IMR-90 (cell line): Measurements from ENCODE around the gene NR2F1. TPM values are rescaled to one million over a fixed set of nuclear protein-coding genes. Genes with fewer than 3 reads are reported as not detected.

Source experiments
- ATAC-seq: fragments of 200-7000 bp; cut with Tn5 transposase; 2 replicates; pipeline ENCODE4 v1.9.1; 2020; ENCODE audit warnings: low read depth, mild to moderate bottlenecking, moderate library complexity
- BruUV-seq: library from RNA; stranded (reverse); fragments of 400-500 nt; replicated peaks from 2 replicates; lab custom pipeline; 2021; lab: Mats Ljungman, UMichigan
- CTCF ChIA-PET: fragments of 300-600 bp; formaldehyde crosslinking; extraction: SDS; loops from one replicate; lab custom pipeline; 2021; ENCODE audit warnings: antibody characterized with exemption; lab: Yijun Ruan, JAX
- POLR2A ChIA-PET: fragments of 300-600 bp; sonication (Branson Sonifier 250); formaldehyde crosslinking; loops from one replicate; lab custom pipeline; 2022; ENCODE audit warnings: antibody characterized with exemption; ENCODE audit not compliant: unreplicated experiment; lab: Charles Lee
- DNase-seq: peaks from one replicate; pipeline ENCODE4 v3.0.0; 2013
- H2AFZ ChIP-seq: replicated peaks from 2 replicates; pipeline ENCODE3; 2013; ENCODE audit warnings: low read length, mild to moderate bottlenecking; ENCODE audit not compliant: poor library complexity
- H2AK5ac ChIP-seq: 2 replicates; pipeline ENCODE4 v1.6.1; 2013; ENCODE audit warnings: low read depth, low read length, inconsistent platforms
- H2AK9ac ChIP-seq: replicated peaks from 2 replicates; pipeline ENCODE3; 2013; ENCODE audit warnings: mild to moderate bottlenecking, low read depth, low read length, moderate library complexity; ENCODE audit not compliant: poor library complexity
- H2BK120ac ChIP-seq: 2 replicates; pipeline ENCODE4 v1.6.1; 2013; ENCODE audit warnings: low read depth, low read length, inconsistent platforms
- H2BK15ac ChIP-seq: 3 replicates; pipeline ENCODE4 v1.6.1; 2013; ENCODE audit warnings: low read depth, low read length, inconsistent platforms
- H2BK20ac ChIP-seq: 2 replicates; pipeline ENCODE4 v1.6.1; 2013; ENCODE audit warnings: low read depth, mild to moderate bottlenecking, inconsistent platforms, low read length, moderate library complexity
- H2BK5ac ChIP-seq: 2 replicates; pipeline ENCODE4 v1.6.1; 2013; ENCODE audit warnings: mild to moderate bottlenecking, low read depth, low read length, inconsistent platforms; ENCODE audit not compliant: poor library complexity, severe bottlenecking
- H3K14ac ChIP-seq: replicated peaks from 2 replicates; pipeline ENCODE4 v1.6.1; 2013; ENCODE audit warnings: low read depth, low read length, inconsistent platforms
- H3K18ac ChIP-seq: 2 replicates; pipeline ENCODE4 v1.6.1; 2013; ENCODE audit warnings: low read depth, low read length, control low read depth
- H3K23ac ChIP-seq: 2 replicates; pipeline ENCODE4 v1.6.1; 2013; ENCODE audit warnings: low read depth, low read length, inconsistent platforms
- H3K27ac ChIP-seq: 2 replicates; pipeline ENCODE4 v1.5.1; 2013; ENCODE audit warnings: mild to moderate bottlenecking, control low read depth, low read length; ENCODE audit not compliant: insufficient read depth
- H3K27me3 ChIP-seq: 2 replicates; pipeline ENCODE4 v1.6.1; 2013; ENCODE audit warnings: low read length; ENCODE audit not compliant: control insufficient read depth, insufficient read depth
- H3K36me3 ChIP-seq: 2 replicates; pipeline ENCODE4 v1.6.1; 2013; ENCODE audit warnings: low read length, mixed read lengths; ENCODE audit not compliant: control insufficient read depth, insufficient read depth
- H3K4ac ChIP-seq: 2 replicates; pipeline ENCODE4 v1.6.1; 2013; ENCODE audit warnings: low read depth, low read length, inconsistent platforms
- H3K4me1 ChIP-seq: 2 replicates; pipeline ENCODE4 v1.6.1; 2013; ENCODE audit warnings: low read length, mixed read lengths; ENCODE audit not compliant: control insufficient read depth, insufficient read depth
- H3K4me2 ChIP-seq: 2 replicates; pipeline ENCODE4 v1.6.1; 2013; ENCODE audit warnings: low read depth, mild to moderate bottlenecking, control low read depth, low read length, moderate library complexity
- H3K4me3 ChIP-seq: 2 replicates; pipeline ENCODE4 v1.5.1; 2013; ENCODE audit warnings: low read depth, mild to moderate bottlenecking, control low read depth, low read length, moderate library complexity; ENCODE audit not compliant: insufficient read depth
- H3K56ac ChIP-seq: 2 replicates; pipeline ENCODE4 v1.6.1; 2013; ENCODE audit warnings: low read length, inconsistent platforms; ENCODE audit not compliant: insufficient read depth; ENCODE audit errors: extremely low read depth
- H3K79me1 ChIP-seq, 2 experiments: 2 replicates each; pipeline ENCODE4 v1.6.1; 2013; ENCODE audit warnings: low read length in 2 of 2, inconsistent platforms in 1 of 2, low read depth in 1 of 2
- H3K9ac ChIP-seq: 2 replicates; pipeline ENCODE4 v1.6.1; 2013; ENCODE audit warnings: low read depth, low read length, control low read depth
- H3K9me1 ChIP-seq: 2 replicates; pipeline ENCODE4 v1.6.1; 2013; ENCODE audit warnings: low read length, inconsistent platforms; ENCODE audit not compliant: insufficient read depth
- H3K9me3 ChIP-seq: 2 replicates; pipeline ENCODE4 v1.6.1; 2013; ENCODE audit warnings: low read length; ENCODE audit not compliant: control insufficient read depth, insufficient read depth
- H4K20me1 ChIP-seq: 2 replicates; pipeline ENCODE4 v1.6.1; 2013; ENCODE audit warnings: low read length, inconsistent platforms; ENCODE audit not compliant: insufficient read depth
- H4K5ac ChIP-seq: 2 replicates; pipeline ENCODE4 v1.6.1; 2013; ENCODE audit warnings: mild to moderate bottlenecking, low read depth, low read length, control low read depth
- H4K8ac ChIP-seq, 2 experiments: 2 replicates each; pipeline ENCODE4 v1.6.1; 2013; ENCODE audit warnings: low read depth in 2 of 2, low read length in 2 of 2, control low read depth in 1 of 2, inconsistent platforms in 1 of 2
- H4K91ac ChIP-seq: 2 replicates; pipeline ENCODE4 v1.6.1; 2013; ENCODE audit warnings: low read depth, low read length, inconsistent platforms; ENCODE audit not compliant: insufficient read depth
- CTCF ChIP-seq: conservative IDR thresholded peaks from 2 replicates; pipeline ENCODE4 v1.5.1; 2012; ENCODE audit warnings: mild to moderate bottlenecking, low read depth, low read length, improper control_type of control experiment
- MAZ ChIP-seq: IDR thresholded peaks from 2 replicates; pipeline ENCODE4 v1.6.1; 2012; ENCODE audit warnings: low read depth, mild to moderate bottlenecking, low read length, improper control_type of control experiment, moderate library complexity, borderline replicate concordance
- MXI1 ChIP-seq: IDR thresholded peaks from 2 replicates; pipeline ENCODE4 v1.6.1; 2012; ENCODE audit warnings: low read depth, mild to moderate bottlenecking, low read length, moderate library complexity, borderline replicate concordance
- POLR2A ChIP-seq: IDR thresholded peaks from 2 replicates; pipeline ENCODE4 v1.6.1; 2012; ENCODE audit warnings: mild to moderate bottlenecking, low read depth, low read length
- RCOR1 ChIP-seq: IDR thresholded peaks from 2 replicates; pipeline ENCODE4 v1.6.1; 2012; ENCODE audit warnings: mild to moderate bottlenecking, low read length, improper control_type of control experiment; ENCODE audit not compliant: insufficient replicate concordance
- SMC3 ChIP-seq: fragments of 150-350 bp; IDR thresholded peaks from 2 replicates; pipeline ENCODE4 v1.6.1; 2016; ENCODE audit warnings: low read depth, mild to moderate bottlenecking, antibody characterized with exemption, low read length, moderate library complexity
- USF2 ChIP-seq: fragments of 150-350 bp; IDR thresholded peaks from 2 replicates; pipeline ENCODE4 v1.6.1; 2017; ENCODE audit warnings: mild to moderate bottlenecking, antibody characterized with exemption, low read length, low read depth
- dilution Hi-C: fragments of 300-500 bp; cut with HindIII; formaldehyde crosslinking; loops from one replicate; pipeline ENCODE4 v1.14.3; 2018; ENCODE audit warnings: low sequenced_read_pairs; ENCODE audit not compliant: unreplicated experiment
- in situ Hi-C: fragments of 300-500 bp; cut with MboI; formaldehyde crosslinking; loops from 3 replicates; pipeline ENCODE4 v1.14.3; 2019; ENCODE audit warnings: low sequenced_read_pairs, inconsistent platforms, mixed read lengths
- intact Hi-C: fragments of 100-400 bp; cut with micrococcal nuclease; formaldehyde crosslinking; loops from 2 replicates; pipeline ENCODE4 v1.10.0; 2022
- polyA plus RNA-seq, 3 experiments: library from polyadenylated mRNA; depleted of rRNA; stranded (reverse); fragments of >200 nt; gene quantifications; 2 replicates each; pipeline ENCODE4 v1.2.3, GENCODE V29; 2012; ENCODE audit warnings: low replicate concordance in 1 of 3
- total RNA-seq: library from RNA; depleted of rRNA; stranded (reverse); fragments of >200 nt; gene quantifications from 2 replicates; pipeline ENCODE4 v1.2.3, GENCODE V29; 2012

The NR2F1 gene
- total and polyA plus RNA-seq, 2 of the 4 experiments (the other 2 are of a cell fraction): 19.0 to 160 TPM

GRCh38 chr5:93566091-93566490, 16.9 kb upstream of the NR2F1 start:
- H3K9me1 ChIP-seq: no peaks in the 10 kb centered on the region
- no peak overlapping the region for H3K56ac ChIP-seq
- no peak overlapping the region for H3K18ac ChIP-seq
- intact Hi-C loops: no loop called here
- H4K91ac ChIP-seq: no peak overlapping the region
- H2BK20ac ChIP-seq: no peak overlapping the region
- no peak overlapping the region for H4K5ac ChIP-seq
- no peak overlapping the region for H2BK120ac ChIP-seq
- peaks cover 24% of the 10 kb centered on the region for H3K36me3 ChIP-seq
- no peaks in the 10 kb centered on the region for H3K27me3 ChIP-seq
- no peak overlapping the region for H4K8ac ChIP-seq
- H3K23ac ChIP-seq: no peak overlapping the region
- no peak overlapping the region for H3K14ac ChIP-seq
- H2BK15ac ChIP-seq: no peak overlapping the region
- H3K79me1 ChIP-seq: peaks cover 17 to 34% of the 10 kb centered on the region in 2 experiments; a peak in 3 of 4 replicates
- no peak for TF ChIP-seq RCOR1
- TF ChIP-seq SMC3: no peak
- TF ChIP-seq POLR2A: no peak
- no peak for TF ChIP-seq USF2
- TF ChIP-seq CTCF: no peak
- no peak for TF ChIP-seq MAZ
- no peak for TF ChIP-seq MXI1
- no peak overlapping the region for H3K4ac ChIP-seq
- no peak for DNase-seq
- POLR2A ChIA-PET: no interaction called here
- no peak overlapping the region for H3K27ac ChIP-seq
- peaks cover 6% of the 10 kb centered on the region for H3K4me1 ChIP-seq
- H3K9ac ChIP-seq: no peak overlapping the region
- ATAC-seq: no peak
- H2BK5ac ChIP-seq: no peak overlapping the region
- no peak overlapping the region for H3K4me2 ChIP-seq
- H2AK9ac ChIP-seq: no peak overlapping the region
- H2AK5ac ChIP-seq: no peak overlapping the region
- no peaks in the 10 kb centered on the region for H4K20me1 ChIP-seq
- dilution Hi-C loops: no loop called here
- no peak overlapping the region for H2AFZ ChIP-seq
- CTCF ChIA-PET: no interaction called here
- no peak overlapping the region for H3K4me3 ChIP-seq
- in situ Hi-C loops: no loop called here
- H3K9me3 ChIP-seq: no peaks in the 10 kb centered on the region
- BruUV-seq: no TSS peak
